ENCODE results near the gene EML1. TPM values are rescaled to one million over a fixed set of nuclear protein-coding genes. Genes with fewer than 3 reads are reported as not detected.
A peak's percentile ranks its signal among the peaks of the same experiment; 100 is the strongest.

The EML1 gene
- total and polyA plus RNA-seq, 3 donors from 2014 or later, result 18.1 to 22.7 (median 22.0) TPM

- H3K4me1 ChIP-seq, result peaks cover 24% of the 10 kb centered on the region
- 37 to 52% methylated on average over 7 to 9 of the region's 9 CpGs for WGBS, 2 donors
- no peaks in the 10 kb centered on the region for H3K9me3 ChIP-seq
- H3K27me3 ChIP-seq, result no peaks in the 10 kb centered on the region
- intact Hi-C loops (cut with DNase I; ENCODE audit: low total_unique reads), result no loop called here
- peak overlapping the region in 1 of 2 donors; percentile 30 for H3K27ac ChIP-seq
- TF ChIP-seq POLR2A (IDR thresholded peaks at IDR 0.05), result no peak
- TF ChIP-seq CTCF (IDR thresholded peaks at IDR 0.05), result no peak
- DNase-seq, result no peak
- no peak overlapping the region for H3K4me3 ChIP-seq
- H3K36me3 ChIP-seq (ENCODE audit: low read depth, missing control alignments), result no peaks in the 10 kb centered on the region
Measured at GRCh38 chr14:99752486-99753121, 40.6 kb upstream of the EML1 start.

GRCh38 chr14:99753225-99754140 is 39.7 kb upstream of the EML1 start:
- H3K27ac ChIP-seq, result no peak overlapping the region
- 72 to 80% methylated on average over 12 to 16 of the region's 16 CpGs for WGBS, 2 donors
- H3K27me3 ChIP-seq, result no peaks in the 10 kb centered on the region
- H3K4me3 ChIP-seq, result no peak overlapping the region
- peaks cover 24% of the 10 kb centered on the region for H3K4me1 ChIP-seq
- H3K36me3 ChIP-seq (ENCODE audit: low read depth, missing control alignments), result no peaks in the 10 kb centered on the region
- no peaks in the 10 kb centered on the region for H3K9me3 ChIP-seq
- DNase-seq, result no peak
- TF ChIP-seq CTCF (IDR thresholded peaks at IDR 0.05) (no peak), POLR2A (IDR thresholded peaks at IDR 0.05) (no peak)
- intact Hi-C loops (cut with DNase I; ENCODE audit: low total_unique reads), result no loop called here

GRCh38 chr14:99754141-99755067 is 38.8 kb upstream of the EML1 start:
- H3K4me1 ChIP-seq, result peaks cover 22% of the 10 kb centered on the region
- H3K36me3 ChIP-seq (ENCODE audit: low read depth, missing control alignments), result no peaks in the 10 kb centered on the region
- WGBS, 2 donors, result 67 to 82% methylated on average over 19 to 24 of the region's 24 CpGs
- no peaks in the 10 kb centered on the region for H3K9me3 ChIP-seq
- no peaks in the 10 kb centered on the region for H3K27me3 ChIP-seq
- no peak overlapping the region for H3K4me3 ChIP-seq
- intact Hi-C loops (cut with DNase I; ENCODE audit: low total_unique reads), result no loop called here
- TF ChIP-seq CTCF (IDR thresholded peaks at IDR 0.05) (no peak), POLR2A (IDR thresholded peaks at IDR 0.05) (no peak)
- DNase-seq, result no peak
- no peak overlapping the region for H3K27ac ChIP-seq

- peaks cover 15% of the 10 kb centered on the region for H3K4me1 ChIP-seq
- intact Hi-C loops (cut with DNase I; ENCODE audit: low total_unique reads), result no loop called here
- no peaks in the 10 kb centered on the region for H3K27me3 ChIP-seq
- DNase-seq, result peak; percentile 73
- 74 to 79% methylated on average over 5 to 8 of the region's 8 CpGs for WGBS, 2 donors
- no peaks in the 10 kb centered on the region for H3K36me3 ChIP-seq (ENCODE audit: low read depth, missing control alignments)
- no peaks in the 10 kb centered on the region for H3K9me3 ChIP-seq
- peak overlapping the region in 1 of 2 donors; percentile 1 for H3K27ac ChIP-seq
- no peak overlapping the region for H3K4me3 ChIP-seq
- TF ChIP-seq CTCF (IDR thresholded peaks at IDR 0.05) (no peak), POLR2A (IDR thresholded peaks at IDR 0.05) (no peak)
Measured at GRCh38 chr14:99755068-99755405, 38.2 kb upstream of the EML1 start.
